NK-92 (cell line): Measurements from ENCODE around the gene CTR9.

Experiments
- DNase-seq: peaks from one replicate; lab custom pipeline; 2025; ENCODE audit not compliant: unreplicated experiment; lab: John Stamatoyannopoulos, UW

Gene CTR9

GRCh38 chr11:10742460-10743208, 8.4 kb upstream of the CTR9 start:
- no peak for DNase-seq

GRCh38 chr11:10743354-10744000, 7.6 kb upstream of the CTR9 start:
- DNase-seq: no peak

GRCh38 chr11:10744206-10744605, 6.8 kb upstream of the CTR9 start:
- no peak for DNase-seq

- DNase-seq: no peak
Observed at GRCh38 chr11:10746871-10747270, 4.2 kb upstream of the CTR9 start.

DNA sequence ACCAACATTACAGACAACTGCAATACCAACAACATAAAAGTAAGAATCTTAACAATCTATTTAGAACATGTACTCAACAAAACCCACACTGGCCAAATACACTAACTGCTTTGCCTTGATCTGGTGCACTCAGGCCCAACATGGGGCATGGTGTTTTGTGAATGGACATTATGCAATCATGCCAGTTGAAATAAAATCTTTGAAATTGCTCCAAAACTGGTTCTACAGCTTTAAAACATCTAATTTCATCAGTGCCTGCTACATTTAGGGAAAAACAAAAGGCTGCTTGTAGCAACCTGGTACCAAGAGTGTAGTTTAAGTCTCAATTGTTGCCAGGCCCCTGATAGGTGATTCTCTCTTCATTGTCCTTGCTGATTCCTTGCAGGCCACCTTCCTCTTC, 3.3 kb upstream of the CTR9 start:
- DNase-seq: no peak

DNA sequence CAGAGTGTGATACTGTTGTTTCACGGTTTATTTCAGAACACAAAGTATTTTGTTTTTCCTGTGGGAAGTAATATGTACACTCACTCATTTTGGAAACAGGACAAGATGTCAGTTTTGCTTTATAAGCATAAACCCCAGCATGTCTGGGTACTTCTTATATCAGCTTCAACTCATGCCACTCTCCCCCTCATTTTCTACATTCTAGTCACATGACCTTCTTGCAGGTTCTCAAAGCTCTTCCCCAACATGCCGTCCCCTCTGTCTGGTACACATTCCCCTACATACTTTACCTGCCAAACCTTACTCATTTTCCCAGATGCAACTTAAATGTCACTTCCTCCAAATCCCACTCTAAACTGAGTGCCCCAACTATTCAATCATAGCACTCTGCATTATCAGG, 1.6 kb upstream of the CTR9 start:
- DNase-seq: no peak

GRCh38 chr11:10751581-10751940, 515 bp downstream of the CTR9 start:
- DNase-seq: no peak

DNA sequence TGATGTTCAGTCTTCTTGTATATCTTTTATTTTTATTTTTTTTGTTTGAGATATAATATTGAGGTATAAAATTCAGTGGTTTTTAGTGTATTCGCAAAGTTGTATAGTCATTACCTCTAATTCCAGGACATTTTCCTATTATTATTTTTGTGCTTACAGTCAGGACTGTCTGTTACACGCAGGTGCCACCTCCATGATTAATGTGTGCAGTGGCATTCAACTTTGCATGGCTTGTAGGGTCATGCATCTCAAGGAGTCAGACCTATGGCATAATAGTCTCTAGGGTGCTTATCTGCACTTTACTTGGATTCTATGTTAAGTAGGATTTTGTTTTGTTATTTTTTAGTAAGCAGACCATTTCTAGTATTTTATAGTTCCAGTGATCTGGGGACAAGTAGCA, 1.0 kb downstream of the CTR9 start:
- DNase-seq: no peak

DNA sequence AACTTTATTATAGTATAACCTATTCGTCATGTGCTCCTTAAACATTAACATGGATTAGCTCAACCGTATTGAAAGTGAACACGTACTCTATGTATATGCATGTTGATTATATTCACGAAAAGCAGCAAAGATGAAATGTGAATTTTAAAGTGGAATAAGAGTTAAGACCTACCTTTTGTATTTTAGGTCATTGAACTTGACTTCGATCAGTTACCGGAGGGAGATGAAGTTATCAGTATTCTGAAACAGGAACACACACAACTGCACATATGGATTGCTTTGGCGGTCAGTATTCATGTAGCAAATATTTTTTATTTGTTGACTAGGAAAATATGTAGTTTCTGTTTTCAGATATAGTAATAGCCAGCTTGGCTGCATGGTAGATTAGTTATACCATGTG, 1.4 kb downstream of the CTR9 start:
- DNase-seq: no peak

- DNase-seq: no peak
Observed at GRCh38 chr11:10758957-10759356, 7.9 kb downstream of the CTR9 start.

- DNase-seq: no peak
Observed at GRCh38 chr11:10761085-10761698, 10.1 kb downstream of the CTR9 start.

DNA sequence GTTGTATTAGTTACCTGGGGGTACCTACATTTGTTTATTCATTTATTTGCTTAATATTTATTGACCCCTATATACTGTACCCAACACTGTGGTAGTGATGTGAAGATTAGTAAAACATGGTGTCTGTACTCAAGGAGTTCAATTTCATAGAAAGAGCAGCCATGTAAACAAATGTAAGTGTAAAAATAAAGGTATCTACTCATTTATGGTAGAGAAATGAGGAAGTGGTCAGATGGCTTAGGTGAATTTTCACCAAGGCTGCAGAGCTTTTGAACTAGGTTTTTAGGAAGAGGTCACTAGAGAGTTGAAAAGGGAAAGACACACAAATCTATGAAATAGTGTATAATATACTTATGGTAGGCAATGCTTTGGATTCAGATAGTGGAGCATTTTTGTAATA, 11.1 kb downstream of the CTR9 start:
- no peak for DNase-seq

DNA sequence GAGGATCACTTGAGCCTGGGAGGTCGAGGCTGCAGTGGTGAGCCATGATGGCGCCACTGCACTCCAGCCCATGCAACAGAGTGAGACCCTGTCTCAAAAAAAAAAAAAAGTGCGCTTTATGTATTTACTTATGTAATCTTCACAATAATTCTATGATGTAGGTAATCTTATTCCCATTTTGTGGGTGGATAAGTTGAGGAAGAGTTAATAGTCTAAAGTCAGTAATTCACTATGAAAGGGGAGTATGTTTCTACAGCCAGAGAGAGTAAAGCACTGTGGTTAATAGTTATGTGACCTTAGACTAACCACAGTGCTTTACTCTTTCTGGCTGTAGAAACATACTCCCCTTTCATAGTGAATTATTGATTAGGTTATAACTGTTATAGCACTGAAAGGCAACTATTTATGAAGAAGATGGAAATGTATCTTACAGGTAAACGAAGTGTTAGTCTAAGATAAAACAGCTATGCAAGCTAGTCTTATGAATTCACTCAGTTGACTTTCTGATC, 11.9 kb downstream of the CTR9 start:
- no peak for DNase-seq

GRCh38 chr11:10763766-10764165, 12.7 kb downstream of the CTR9 start:
- no peak for DNase-seq

DNA sequence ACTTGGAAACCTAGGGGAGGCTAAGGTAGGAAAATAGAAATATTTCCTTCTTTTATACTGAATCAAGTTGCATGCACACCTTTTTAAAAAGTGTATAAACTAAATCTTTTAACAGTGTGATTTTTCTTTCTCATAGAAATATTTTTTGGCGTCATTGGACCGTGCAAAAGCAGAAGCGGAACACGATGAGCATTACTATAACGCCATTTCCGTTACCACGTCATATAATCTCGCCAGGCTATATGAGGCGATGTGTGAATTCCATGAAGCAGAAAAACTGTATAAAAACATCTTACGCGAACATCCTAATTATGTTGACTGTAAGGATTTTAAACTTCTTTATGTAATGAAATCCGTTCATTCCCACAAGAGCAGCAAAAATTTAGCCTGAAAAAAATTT, 13.4 kb downstream of the CTR9 start:
- DNase-seq: no peak

DNA sequence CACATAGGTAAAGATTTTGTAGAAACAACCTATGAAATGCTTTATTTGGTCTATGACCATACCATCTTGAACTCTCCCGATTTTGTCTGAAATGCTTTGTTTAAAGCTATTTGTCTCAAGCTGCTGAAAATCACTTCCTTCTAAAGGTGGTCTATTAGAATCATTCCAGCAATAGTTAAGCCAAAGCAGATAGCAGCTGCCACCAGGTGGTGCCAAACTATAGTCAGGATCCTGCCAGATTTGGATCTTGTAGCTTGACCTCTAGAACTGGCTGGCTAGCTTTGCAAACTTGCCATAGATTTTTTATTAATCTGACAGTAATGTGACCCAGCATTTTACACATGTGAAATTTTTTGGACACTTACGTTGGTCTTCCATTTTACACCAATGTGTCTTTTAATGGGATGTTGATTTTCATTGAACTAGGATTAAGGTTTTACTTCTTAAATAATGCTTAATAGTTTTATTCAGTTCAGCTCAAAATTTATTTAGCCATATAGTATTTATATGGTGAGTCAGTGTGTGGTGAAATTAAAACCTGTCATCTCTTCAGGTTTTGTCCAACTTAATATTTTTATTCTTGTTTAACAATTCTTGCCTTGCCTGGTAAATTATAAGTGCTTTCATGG, 19.7 kb downstream of the CTR9 start:
- DNase-seq: no peak

GRCh38 chr11:10771457-10771856, 20.4 kb downstream of the CTR9 start:
- DNase-seq: no peak

DNA sequence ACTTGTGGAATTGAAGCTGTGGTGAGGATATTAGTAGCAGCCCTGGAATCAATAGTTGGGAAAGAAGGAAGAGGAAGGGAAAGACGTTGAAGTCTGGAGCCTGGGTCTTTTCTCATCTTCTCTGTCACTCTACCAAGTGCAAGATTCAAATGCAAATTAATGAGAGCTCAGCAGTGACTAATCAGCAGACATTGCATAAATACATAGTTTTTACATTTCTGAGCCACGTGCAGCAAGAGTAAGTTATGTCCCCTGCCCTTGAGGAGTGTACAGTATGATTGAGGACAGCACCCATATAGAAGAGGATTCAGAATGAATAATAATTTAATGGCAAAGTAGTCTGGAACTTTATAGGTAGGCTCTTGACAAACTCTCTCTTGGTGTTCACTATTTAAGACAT, 23.8 kb downstream of the CTR9 start:
- DNase-seq: no peak

DNA sequence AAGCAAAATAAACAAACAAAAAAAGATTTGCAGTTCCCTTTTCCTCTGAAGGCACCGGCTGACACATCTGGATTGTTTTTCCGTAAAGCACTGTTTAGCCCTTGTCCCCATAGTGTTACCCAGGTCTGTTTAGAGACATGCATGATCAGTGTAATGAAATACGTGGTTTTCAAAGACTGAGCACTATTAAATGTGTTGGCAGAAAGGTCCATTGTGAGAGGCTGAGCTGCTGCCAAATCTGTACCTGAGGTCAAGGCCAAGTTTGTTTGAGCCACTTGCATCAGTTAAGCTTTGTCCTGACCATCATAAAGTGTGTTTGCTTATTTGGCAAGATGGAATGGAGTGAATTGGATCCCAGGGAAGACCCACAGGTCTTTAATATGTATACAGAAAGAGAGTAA, 26.3 kb downstream of the CTR9 start:
- DNase-seq: no peak

- no peak for DNase-seq
Observed at GRCh38 chr11:10777806-10778205, 26.8 kb downstream of the CTR9 start.

- DNase-seq: no peak
Observed at GRCh38 chr11:10778217-10778970, 27.3 kb downstream of the CTR9 start.
